ENCODE measurements around the gene ANO6.
A peak's percentile ranks its signal among the peaks of the same experiment; 100 is the strongest.
"Not testable (repeated sequence)": the region's sequence is repeated elsewhere in the genome, so short reads cannot be mapped to it uniquely, and the experiment has no call there.

ANO6 gene

GRCh38 chr12:45363903-45364302 lies 148.0 kb downstream of the ANO6 start:
- H3K27ac Mint-ChIP-seq, result no peak overlapping the region
- H3K9me3 Mint-ChIP-seq, result peaks cover 37% of the 10 kb centered on the region
- no peaks in the 10 kb centered on the region for H3K4me1 Mint-ChIP-seq (ENCODE audit: low read depth)
- H3K27me3 Mint-ChIP-seq (ENCODE audit: low read depth), result no peaks in the 10 kb centered on the region
- H3K4me3 Mint-ChIP-seq, result no peak overlapping the region
- H3K36me3 Mint-ChIP-seq (ENCODE audit: low read depth), result peaks cover 37% of the 10 kb centered on the region

- H3K27ac Mint-ChIP-seq, result no peak overlapping the region
- peaks cover 22% of the 10 kb centered on the region for H3K9me3 Mint-ChIP-seq
- H3K4me3 Mint-ChIP-seq, result no peak overlapping the region
- H3K27me3 Mint-ChIP-seq (ENCODE audit: low read depth), result no peaks in the 10 kb centered on the region
- H3K4me1 Mint-ChIP-seq (ENCODE audit: low read depth), result no peaks in the 10 kb centered on the region
- peaks cover 40% of the 10 kb centered on the region for H3K36me3 Mint-ChIP-seq (ENCODE audit: low read depth)
Observed at GRCh38 chr12:45368841-45369489, 153.1 kb downstream of the ANO6 start.

GRCh38 chr12:45377815-45378214 lies 161.9 kb downstream of the ANO6 start:
- Mint-ChIP-seq H3K36me3 (ENCODE audit: low read depth) (peaks cover 17% of the 10 kb centered on the region), H3K27ac (no peak overlapping the region), H3K27me3 (ENCODE audit: low read depth) (no peaks in the 10 kb centered on the region), H3K4me3 (no peak overlapping the region), H3K9me3 (peaks cover 4% of the 10 kb centered on the region), H3K4me1 (ENCODE audit: low read depth) (no peaks in the 10 kb centered on the region)

- H3K4me1 Mint-ChIP-seq (ENCODE audit: low read depth), result no peaks in the 10 kb centered on the region
- H3K27me3 Mint-ChIP-seq (ENCODE audit: low read depth), result no peaks in the 10 kb centered on the region
- no peaks in the 10 kb centered on the region for H3K9me3 Mint-ChIP-seq
- H3K36me3 Mint-ChIP-seq (ENCODE audit: low read depth), result peaks cover 25% of the 10 kb centered on the region
- no peak overlapping the region for H3K4me3 Mint-ChIP-seq
- no peak overlapping the region for H3K27ac Mint-ChIP-seq
Observed at GRCh38 chr12:45379261-45379660, 163.4 kb downstream of the ANO6 start.

GRCh38 chr12:45381351-45381750 lies 165.5 kb downstream of the ANO6 start:
- Mint-ChIP-seq H3K27ac (no peak overlapping the region), H3K4me3 (no peak overlapping the region), H3K9me3 (no peaks in the 10 kb centered on the region), H3K4me1 (ENCODE audit: low read depth) (no peaks in the 10 kb centered on the region), H3K27me3 (ENCODE audit: low read depth) (no peaks in the 10 kb centered on the region), H3K36me3 (ENCODE audit: low read depth) (peaks cover 33% of the 10 kb centered on the region)

- Mint-ChIP-seq H3K27me3 (ENCODE audit: low read depth) (no peaks in the 10 kb centered on the region), H3K4me1 (ENCODE audit: low read depth) (no peaks in the 10 kb centered on the region), H3K9me3 (no peaks in the 10 kb centered on the region), H3K27ac (no peak overlapping the region), H3K36me3 (ENCODE audit: low read depth) (peaks cover 35% of the 10 kb centered on the region), H3K4me3 (no peak overlapping the region)
Observed at GRCh38 chr12:45388545-45388944, 172.7 kb downstream of the ANO6 start.

GRCh38 chr12:45389426-45389825 lies 173.5 kb downstream of the ANO6 start:
- H3K27me3 Mint-ChIP-seq (ENCODE audit: low read depth), result no peaks in the 10 kb centered on the region
- H3K4me3 Mint-ChIP-seq, result no peak overlapping the region
- H3K36me3 Mint-ChIP-seq (ENCODE audit: low read depth), result peaks cover 34% of the 10 kb centered on the region
- peaks cover 7% of the 10 kb centered on the region for H3K9me3 Mint-ChIP-seq
- H3K4me1 Mint-ChIP-seq (ENCODE audit: low read depth), result no peaks in the 10 kb centered on the region
- H3K27ac Mint-ChIP-seq, result no peak overlapping the region

GRCh38 chr12:45397499-45397898 lies 181.6 kb downstream of the ANO6 start:
- H3K4me1 Mint-ChIP-seq (ENCODE audit: low read depth); H3K4me3 Mint-ChIP-seq; H3K27me3 Mint-ChIP-seq (ENCODE audit: low read depth); H3K27ac Mint-ChIP-seq: not testable (repeated sequence)
- peaks cover 18% of the 10 kb centered on the region for H3K9me3 Mint-ChIP-seq
- peaks cover 23% of the 10 kb centered on the region for H3K36me3 Mint-ChIP-seq (ENCODE audit: low read depth)

GRCh38 chr12:45398552-45398951 lies 182.7 kb downstream of the ANO6 start:
- Mint-ChIP-seq H3K4me1 (ENCODE audit: low read depth) (no peaks in the 10 kb centered on the region), H3K27ac (no peak overlapping the region), H3K27me3 (ENCODE audit: low read depth) (no peaks in the 10 kb centered on the region), H3K4me3 (no peak overlapping the region), H3K36me3 (ENCODE audit: low read depth) (peaks cover 19% of the 10 kb centered on the region), H3K9me3 (peaks cover 18% of the 10 kb centered on the region)

- H3K4me3 Mint-ChIP-seq, result no peak overlapping the region
- H3K36me3 Mint-ChIP-seq (ENCODE audit: low read depth), result peaks cover 17% of the 10 kb centered on the region
- H3K27ac Mint-ChIP-seq, result no peak overlapping the region
- no peaks in the 10 kb centered on the region for H3K27me3 Mint-ChIP-seq (ENCODE audit: low read depth)
- H3K4me1 Mint-ChIP-seq (ENCODE audit: low read depth), result no peaks in the 10 kb centered on the region
- peaks cover 6% of the 10 kb centered on the region for H3K9me3 Mint-ChIP-seq
Observed at GRCh38 chr12:45400991-45401390, 185.1 kb downstream of the ANO6 start.

- Mint-ChIP-seq H3K27me3 (ENCODE audit: low read depth) (no peaks in the 10 kb centered on the region), H3K27ac (no peak overlapping the region), H3K36me3 (ENCODE audit: low read depth) (peaks cover 18% of the 10 kb centered on the region), H3K9me3 (no peaks in the 10 kb centered on the region), H3K4me1 (ENCODE audit: low read depth) (peaks cover 3% of the 10 kb centered on the region), H3K4me3 (no peak overlapping the region)
Observed at GRCh38 chr12:45402288-45402687, 186.4 kb downstream of the ANO6 start.

GRCh38 chr12:45406988-45407850 lies 191.3 kb downstream of the ANO6 start:
- Mint-ChIP-seq H3K4me1 (ENCODE audit: low read depth) (peaks cover 3% of the 10 kb centered on the region), H3K9me3 (no peaks in the 10 kb centered on the region), H3K36me3 (ENCODE audit: low read depth) (peaks cover 28% of the 10 kb centered on the region), H3K27ac (peak overlapping the region; percentile 12), H3K27me3 (ENCODE audit: low read depth) (no peaks in the 10 kb centered on the region), H3K4me3 (no peak overlapping the region)

- peaks cover 25% of the 10 kb centered on the region for H3K36me3 Mint-ChIP-seq (ENCODE audit: low read depth)
- no peak overlapping the region for H3K27ac Mint-ChIP-seq
- no peak overlapping the region for H3K4me3 Mint-ChIP-seq
- H3K27me3 Mint-ChIP-seq (ENCODE audit: low read depth), result no peaks in the 10 kb centered on the region
- H3K9me3 Mint-ChIP-seq, result no peaks in the 10 kb centered on the region
- H3K4me1 Mint-ChIP-seq (ENCODE audit: low read depth), result peaks cover 3% of the 10 kb centered on the region
Observed at GRCh38 chr12:45407981-45408728, 192.3 kb downstream of the ANO6 start.

- peaks cover 3% of the 10 kb centered on the region for H3K4me1 Mint-ChIP-seq (ENCODE audit: low read depth)
- H3K36me3 Mint-ChIP-seq (ENCODE audit: low read depth), result peaks cover 22% of the 10 kb centered on the region
- H3K27ac Mint-ChIP-seq, result no peak overlapping the region
- no peaks in the 10 kb centered on the region for H3K27me3 Mint-ChIP-seq (ENCODE audit: low read depth)
- no peak overlapping the region for H3K4me3 Mint-ChIP-seq
- no peaks in the 10 kb centered on the region for H3K9me3 Mint-ChIP-seq
Observed at GRCh38 chr12:45408729-45409114, 192.8 kb downstream of the ANO6 start.

- Mint-ChIP-seq H3K36me3 (ENCODE audit: low read depth) (peaks cover 16% of the 10 kb centered on the region), H3K4me1 (ENCODE audit: low read depth) (peaks cover 3% of the 10 kb centered on the region), H3K27ac (no peak overlapping the region), H3K9me3 (no peaks in the 10 kb centered on the region), H3K27me3 (ENCODE audit: low read depth) (no peaks in the 10 kb centered on the region), H3K4me3 (no peak overlapping the region)
Observed at GRCh38 chr12:45409966-45410365, 194.1 kb downstream of the ANO6 start.

All from T-helper 1 cell treated with Interleukin-12 subunit alpha and Interleukin-12 subunit beta and Interleukin-4 antibody, amounts not matched to agents 30 μg/mL and 1 μg/mL, for 36 hours (primary cell).